Measurements from ENCODE around the gene KAT14. TPM values are rescaled to one million over a fixed set of nuclear protein-coding genes. Genes with fewer than 3 reads are reported as not detected.
"Not testable (repeated sequence)": the region's sequence is repeated elsewhere in the genome, so short reads cannot be mapped to it uniquely, and the experiment has no call there.

The KAT14 gene, protein sequence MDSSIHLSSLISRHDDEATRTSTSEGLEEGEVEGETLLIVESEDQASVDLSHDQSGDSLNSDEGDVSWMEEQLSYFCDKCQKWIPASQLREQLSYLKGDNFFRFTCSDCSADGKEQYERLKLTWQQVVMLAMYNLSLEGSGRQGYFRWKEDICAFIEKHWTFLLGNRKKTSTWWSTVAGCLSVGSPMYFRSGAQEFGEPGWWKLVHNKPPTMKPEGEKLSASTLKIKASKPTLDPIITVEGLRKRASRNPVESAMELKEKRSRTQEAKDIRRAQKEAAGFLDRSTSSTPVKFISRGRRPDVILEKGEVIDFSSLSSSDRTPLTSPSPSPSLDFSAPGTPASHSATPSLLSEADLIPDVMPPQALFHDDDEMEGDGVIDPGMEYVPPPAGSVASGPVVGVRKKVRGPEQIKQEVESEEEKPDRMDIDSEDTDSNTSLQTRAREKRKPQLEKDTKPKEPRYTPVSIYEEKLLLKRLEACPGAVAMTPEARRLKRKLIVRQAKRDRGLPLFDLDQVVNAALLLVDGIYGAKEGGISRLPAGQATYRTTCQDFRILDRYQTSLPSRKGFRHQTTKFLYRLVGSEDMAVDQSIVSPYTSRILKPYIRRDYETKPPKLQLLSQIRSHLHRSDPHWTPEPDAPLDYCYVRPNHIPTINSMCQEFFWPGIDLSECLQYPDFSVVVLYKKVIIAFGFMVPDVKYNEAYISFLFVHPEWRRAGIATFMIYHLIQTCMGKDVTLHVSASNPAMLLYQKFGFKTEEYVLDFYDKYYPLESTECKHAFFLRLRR
- total RNA-seq: 17.1 TPM
- 9.8 TPM for polyA plus RNA-seq
- long read RNA-seq, donor 1, partial matches to known transcripts: 0 of 1 reads
- long read RNA-seq, donor 1, other reads (novel, unspliced or antisense): 0 of 1 reads
- long read RNA-seq, donor 2, partial matches to known transcripts: 0 of 2 reads
- long read RNA-seq, donor 2, other reads (novel, unspliced or antisense): 0 of 2 reads
- long read RNA-seq, donor 3, partial matches to known transcripts: 0 of 2 reads
- long read RNA-seq, donor 3, other reads (novel, unspliced or antisense): 0 of 2 reads
- long read RNA-seq, donor 4, partial matches to known transcripts: 0 of 1 reads
- long read RNA-seq, donor 4, other reads (novel, unspliced or antisense): 0 of 1 reads
- long read RNA-seq, donor 5, partial matches to known transcripts: 0 of 2 reads
- long read RNA-seq, donor 5, other reads (novel, unspliced or antisense): 0 of 2 reads
- long read RNA-seq, donor 6, partial matches to known transcripts: 0 of 1 reads
- long read RNA-seq, donor 6, other reads (novel, unspliced or antisense): 0 of 1 reads
- long read RNA-seq, donor 7, partial matches to known transcripts: 5 of 6 reads
- long read RNA-seq, donor 7, other reads (novel, unspliced or antisense): 0 of 6 reads
- long read RNA-seq, donor 8, partial matches to known transcripts: 0 of 1 reads
- long read RNA-seq, donor 8, other reads (novel, unspliced or antisense): 0 of 1 reads
- long read RNA-seq, donor 9, partial matches to known transcripts: 0 of 6 reads
- long read RNA-seq, donor 9, other reads (novel, unspliced or antisense): 5 of 6 reads
- long read RNA-seq, donor 10: 0 reads

DNA sequence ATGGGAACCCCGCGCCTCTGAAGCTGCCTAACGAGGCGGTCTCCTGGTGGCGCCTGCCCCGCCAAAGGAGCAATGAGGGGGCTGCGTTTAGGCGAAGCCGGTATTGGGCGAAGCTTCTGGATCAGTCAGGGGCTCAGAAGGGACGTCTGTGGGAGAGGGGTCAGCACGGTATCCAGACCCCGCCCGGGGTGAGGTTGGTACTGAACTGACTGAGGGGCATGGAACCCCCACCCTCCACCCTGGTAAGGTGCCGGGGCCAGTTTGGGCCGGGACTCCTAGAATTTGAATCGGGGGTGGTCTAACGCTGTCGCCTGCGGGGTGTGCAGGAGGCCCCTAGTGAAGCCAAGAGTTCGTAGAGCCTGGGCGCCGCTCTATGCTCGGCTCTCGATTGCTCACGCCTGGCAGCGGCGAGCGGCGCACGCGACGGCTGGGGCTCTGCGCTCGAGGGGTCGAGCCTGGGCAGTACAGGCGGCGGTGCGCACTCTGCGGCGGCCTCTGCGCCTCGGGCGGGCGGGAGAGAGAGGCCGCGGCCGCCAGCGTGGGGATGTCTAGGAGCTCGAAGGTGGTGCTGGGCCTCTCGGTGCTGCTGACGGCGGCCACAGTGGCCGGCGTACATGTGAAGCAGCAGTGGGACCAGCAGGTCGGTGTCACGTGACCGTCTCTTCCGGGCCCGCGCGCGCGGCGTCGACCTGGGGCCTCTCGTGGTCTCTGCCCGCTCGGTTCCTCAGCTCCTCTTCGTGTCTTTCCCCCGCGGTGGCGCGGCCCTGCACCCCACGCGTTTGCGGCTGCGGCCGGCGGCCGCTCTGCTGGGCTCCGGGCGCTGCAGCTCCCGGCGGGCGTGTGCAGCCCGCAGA is at the start of gene KAT14, which contains the start of gene PET117:
Gene KAT14 (plus strand): TSS at position 452 of the 854 bp plus-strand sequence. CDS start 4,798 bp downstream, outside the sequence.
Gene PET117 (plus strand): TSS at position 452 of the 854 bp plus-strand sequence. CDS start 93 bp downstream, at position 545.
- H3K36me3 ChIP-seq (ENCODE audit: control insufficient read depth in 2 of 2, insufficient read depth in 2 of 2, low read length in 1 of 2): peaks cover 3 to 6% of the 10 kb centered on the region in 2 donors
- DNase-seq (ENCODE audit: low read depth in 6 of 9, low spot score in 9 of 9): peak; percentile 88 to 98 (median 96)
- WGBS: under 1% methylated on average over 87 of the region's 87 CpGs
- H3K27ac ChIP-seq (ENCODE audit: low read depth in 1 of 2, low read length in 1 of 2): peak within 1 kb of the TSS; percentile 89 to 96
- H3K4me1 ChIP-seq (ENCODE audit: control insufficient read depth in 2 of 2, insufficient read depth in 2 of 2, low read length in 2 of 2): peaks cover 3 to 9% of the 10 kb centered on the region in 2 donors
- H3K4me3 ChIP-seq (ENCODE audit: low read length in 2 of 2): peak within 1 kb of the TSS; percentile 87 to 97
- H3K27me3 ChIP-seq (ENCODE audit: control insufficient read depth in 2 of 2, insufficient read depth in 1 of 2, low read length in 1 of 2): no peaks in the 10 kb centered on the region
- H3K9me3 ChIP-seq (ENCODE audit: control insufficient read depth in 2 of 2, insufficient read depth in 1 of 2, low read length in 1 of 2): no peaks in the 10 kb centered on the region

DNA sequence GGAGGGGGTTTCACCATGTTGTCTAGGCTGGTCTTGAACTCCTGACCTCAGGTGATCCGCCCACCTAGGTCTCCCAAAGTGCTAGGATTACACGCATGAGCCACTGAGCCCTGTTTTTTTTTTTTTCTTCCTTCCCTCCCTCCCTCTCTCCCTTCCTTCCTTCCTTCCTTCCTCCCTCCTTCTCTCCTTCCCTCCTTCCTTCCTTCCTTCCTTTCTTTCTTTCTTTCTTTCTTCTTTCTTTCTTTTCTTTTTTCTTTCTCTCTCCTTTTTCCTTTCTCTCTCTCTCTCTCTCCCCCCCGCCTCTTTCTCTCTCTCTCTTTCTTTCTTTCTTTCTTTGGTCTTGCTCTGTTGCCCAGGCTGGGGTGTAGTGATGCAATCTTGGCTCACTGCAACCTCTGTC is 49.4 kb upstream of the KAT14 start:
- H3K4me3 ChIP-seq (ENCODE audit: low read length in 2 of 2); DNase-seq (ENCODE audit: low read depth in 6 of 9, low spot score in 9 of 9); H3K27me3 ChIP-seq (ENCODE audit: control insufficient read depth in 2 of 2, insufficient read depth in 1 of 2, low read length in 1 of 2); H3K27ac ChIP-seq (ENCODE audit: low read depth in 1 of 2, low read length in 1 of 2); H3K9me3 ChIP-seq (ENCODE audit: control insufficient read depth in 2 of 2, insufficient read depth in 1 of 2, low read length in 1 of 2); H3K4me1 ChIP-seq (ENCODE audit: control insufficient read depth in 2 of 2, insufficient read depth in 2 of 2, low read length in 2 of 2); H3K36me3 ChIP-seq (ENCODE audit: control insufficient read depth in 2 of 2, insufficient read depth in 2 of 2, low read length in 1 of 2): not testable (repeated sequence)
- WGBS: 75% methylated on average over 3 of the region's 3 CpGs

DNA sequence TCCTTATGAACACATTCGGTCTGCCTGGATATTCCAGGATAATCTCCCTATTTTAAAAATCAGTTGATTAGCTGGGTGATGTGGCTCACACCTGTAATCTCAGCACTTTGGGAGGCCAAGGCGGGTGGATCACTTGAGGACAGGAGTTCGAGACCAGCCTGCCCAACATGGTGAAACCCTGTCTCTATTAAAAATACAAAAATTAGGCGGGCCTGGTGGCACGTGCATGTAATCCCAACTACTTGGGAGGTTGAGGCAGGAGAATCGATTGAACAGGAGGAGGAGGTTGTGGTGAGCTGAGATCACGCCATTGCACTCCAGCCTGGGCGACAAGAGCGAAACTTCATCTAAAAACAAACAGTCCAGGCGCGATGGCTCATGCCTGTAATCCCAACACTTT is 48.8 kb upstream of the KAT14 start:
- H3K27me3 ChIP-seq (ENCODE audit: control insufficient read depth in 2 of 2, insufficient read depth in 1 of 2, low read length in 1 of 2); H3K4me3 ChIP-seq (ENCODE audit: low read length in 2 of 2); H3K4me1 ChIP-seq (ENCODE audit: control insufficient read depth in 2 of 2, insufficient read depth in 2 of 2, low read length in 2 of 2); DNase-seq (ENCODE audit: low read depth in 6 of 9, low spot score in 9 of 9); H3K9me3 ChIP-seq (ENCODE audit: control insufficient read depth in 2 of 2, insufficient read depth in 1 of 2, low read length in 1 of 2); H3K36me3 ChIP-seq (ENCODE audit: control insufficient read depth in 2 of 2, insufficient read depth in 2 of 2, low read length in 1 of 2); H3K27ac ChIP-seq (ENCODE audit: low read depth in 1 of 2, low read length in 1 of 2): not testable (repeated sequence)
- WGBS: 97% methylated on average over 11 of the region's 11 CpGs

DNA sequence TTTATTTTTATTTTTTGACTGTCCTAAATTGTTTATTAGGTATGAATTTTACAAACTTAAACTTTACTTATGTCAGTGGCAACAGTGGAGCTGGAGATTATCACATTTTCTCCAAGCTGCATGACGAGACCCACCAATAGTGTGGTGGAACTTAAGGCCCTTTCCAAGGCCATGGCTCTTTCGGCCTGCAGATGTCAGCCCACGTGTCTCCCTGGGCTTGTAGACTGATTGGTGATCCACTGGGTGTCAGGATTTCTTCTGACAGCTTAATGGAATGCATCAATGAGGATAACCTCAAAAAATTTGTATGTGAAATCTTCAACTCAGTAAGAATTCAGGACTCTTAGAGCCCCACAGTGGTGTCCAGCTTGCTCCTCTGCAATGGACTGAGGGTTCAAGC is 47.6 kb upstream of the KAT14 start:
- DNase-seq (ENCODE audit: low read depth in 6 of 9, low spot score in 9 of 9): no peak
- H3K4me3 ChIP-seq (ENCODE audit: low read length in 2 of 2): no peak overlapping the region
- H3K27ac ChIP-seq (ENCODE audit: low read depth in 1 of 2, low read length in 1 of 2): no peak overlapping the region
- H3K27me3 ChIP-seq (ENCODE audit: control insufficient read depth in 2 of 2, insufficient read depth in 1 of 2, low read length in 1 of 2): no peaks in the 10 kb centered on the region
- H3K9me3 ChIP-seq (ENCODE audit: control insufficient read depth in 2 of 2, insufficient read depth in 1 of 2, low read length in 1 of 2): no peaks in the 10 kb centered on the region
- no peaks in the 10 kb centered on the region for H3K36me3 ChIP-seq (ENCODE audit: control insufficient read depth in 2 of 2, insufficient read depth in 2 of 2, low read length in 1 of 2)
- 78% methylated on average over 3 of the region's 3 CpGs for WGBS
- no peaks in the 10 kb centered on the region for H3K4me1 ChIP-seq (ENCODE audit: control insufficient read depth in 2 of 2, insufficient read depth in 2 of 2, low read length in 2 of 2)

DNA sequence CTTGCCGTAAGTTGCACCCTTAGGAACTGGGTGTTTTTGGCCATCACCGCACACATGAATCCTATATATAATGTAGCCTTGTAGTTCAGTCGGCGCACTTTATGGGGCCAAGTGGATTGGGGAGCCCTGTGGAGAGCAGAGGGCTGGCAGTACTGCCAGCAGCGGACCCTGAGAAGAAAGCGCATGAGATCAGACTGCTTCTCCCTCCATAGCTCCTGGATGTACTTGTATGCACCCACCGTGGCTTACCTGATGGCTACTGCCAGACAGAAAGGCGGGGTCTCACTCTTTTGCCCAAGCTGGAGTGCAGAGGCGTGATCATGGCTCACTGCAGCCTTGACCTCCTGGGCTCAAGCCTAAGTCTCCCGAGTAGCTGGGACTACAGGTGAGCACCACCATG is 47.2 kb upstream of the KAT14 start:
- Histone ChIP-seq H3K9me3 (ENCODE audit: control insufficient read depth in 2 of 2, insufficient read depth in 1 of 2, low read length in 1 of 2) (no peaks in the 10 kb centered on the region), H3K4me3 (ENCODE audit: low read length in 2 of 2) (no peak overlapping the region), H3K36me3 (ENCODE audit: control insufficient read depth in 2 of 2, insufficient read depth in 2 of 2, low read length in 1 of 2) (no peaks in the 10 kb centered on the region), H3K4me1 (ENCODE audit: control insufficient read depth in 2 of 2, insufficient read depth in 2 of 2, low read length in 2 of 2) (no peaks in the 10 kb centered on the region), H3K27me3 (ENCODE audit: control insufficient read depth in 2 of 2, insufficient read depth in 1 of 2, low read length in 1 of 2) (no peaks in the 10 kb centered on the region), H3K27ac (ENCODE audit: low read depth in 1 of 2, low read length in 1 of 2) (no peak overlapping the region)
- no peak for DNase-seq (ENCODE audit: low read depth in 6 of 9, low spot score in 9 of 9)
- 94% methylated on average over 10 of the region's 10 CpGs for WGBS

DNA sequence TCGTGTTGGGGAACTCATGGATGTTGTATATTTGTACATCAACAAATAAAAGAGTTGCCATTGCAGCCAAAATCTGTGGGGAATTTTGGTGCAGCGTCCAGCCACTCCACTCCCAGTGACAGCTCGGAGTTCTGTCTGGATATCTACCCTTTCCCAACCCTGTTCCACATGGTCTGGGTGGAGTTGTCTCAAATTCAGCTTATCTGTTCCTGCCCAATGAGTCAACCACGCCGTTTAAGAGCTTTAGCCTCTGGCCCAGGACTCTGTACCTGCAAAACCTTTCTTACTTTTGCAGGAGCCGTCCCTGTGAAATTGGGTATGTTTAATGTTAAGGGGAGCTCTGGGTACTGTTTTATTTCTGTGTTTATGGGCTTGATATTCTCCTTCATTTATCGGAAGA is 46.0 kb upstream of the KAT14 start:
- H3K27ac ChIP-seq (ENCODE audit: low read depth in 1 of 2, low read length in 1 of 2): no peak overlapping the region
- no peak for DNase-seq (ENCODE audit: low read depth in 6 of 9, low spot score in 9 of 9)
- H3K9me3 ChIP-seq (ENCODE audit: control insufficient read depth in 2 of 2, insufficient read depth in 1 of 2, low read length in 1 of 2): no peaks in the 10 kb centered on the region
- no peak overlapping the region for H3K4me3 ChIP-seq (ENCODE audit: low read length in 2 of 2)
- H3K36me3 ChIP-seq (ENCODE audit: control insufficient read depth in 2 of 2, insufficient read depth in 2 of 2, low read length in 1 of 2): no peaks in the 10 kb centered on the region
- 88% methylated on average over 7 of the region's 7 CpGs for WGBS
- no peaks in the 10 kb centered on the region for H3K27me3 ChIP-seq (ENCODE audit: control insufficient read depth in 2 of 2, insufficient read depth in 1 of 2, low read length in 1 of 2)
- no peaks in the 10 kb centered on the region for H3K4me1 ChIP-seq (ENCODE audit: control insufficient read depth in 2 of 2, insufficient read depth in 2 of 2, low read length in 2 of 2)

DNA sequence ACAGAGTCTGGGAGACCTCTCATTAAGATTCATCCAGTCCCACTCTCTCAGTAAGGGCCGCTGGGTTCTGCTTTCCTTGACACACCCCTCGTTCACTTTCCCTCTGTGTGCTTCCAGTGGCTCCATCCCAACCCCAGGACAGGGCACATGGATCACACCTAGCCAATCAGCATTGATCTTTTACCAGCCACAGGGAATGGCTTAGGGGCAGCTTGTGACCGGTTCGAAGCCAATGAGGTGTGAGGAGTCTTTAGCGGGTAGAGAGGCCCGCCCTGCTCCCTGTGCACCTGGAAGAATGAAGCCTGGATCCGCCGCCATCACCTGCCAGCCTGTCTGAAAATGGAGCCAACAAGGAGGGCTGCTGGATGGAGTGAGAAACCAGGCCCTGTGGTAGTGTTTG is 44.8 kb upstream of the KAT14 start:
- H3K27ac ChIP-seq (ENCODE audit: low read depth in 1 of 2, low read length in 1 of 2): no peak overlapping the region
- H3K4me1 ChIP-seq (ENCODE audit: control insufficient read depth in 2 of 2, insufficient read depth in 2 of 2, low read length in 2 of 2): no peaks in the 10 kb centered on the region
- H3K36me3 ChIP-seq (ENCODE audit: control insufficient read depth in 2 of 2, insufficient read depth in 2 of 2, low read length in 1 of 2): no peaks in the 10 kb centered on the region
- no peaks in the 10 kb centered on the region for H3K27me3 ChIP-seq (ENCODE audit: control insufficient read depth in 2 of 2, insufficient read depth in 1 of 2, low read length in 1 of 2)
- no peaks in the 10 kb centered on the region for H3K9me3 ChIP-seq (ENCODE audit: control insufficient read depth in 2 of 2, insufficient read depth in 1 of 2, low read length in 1 of 2)
- 97% methylated on average over 8 of the region's 8 CpGs for WGBS
- DNase-seq (ENCODE audit: low read depth in 6 of 9, low spot score in 9 of 9): no peak
- no peak overlapping the region for H3K4me3 ChIP-seq (ENCODE audit: low read length in 2 of 2)

DNA sequence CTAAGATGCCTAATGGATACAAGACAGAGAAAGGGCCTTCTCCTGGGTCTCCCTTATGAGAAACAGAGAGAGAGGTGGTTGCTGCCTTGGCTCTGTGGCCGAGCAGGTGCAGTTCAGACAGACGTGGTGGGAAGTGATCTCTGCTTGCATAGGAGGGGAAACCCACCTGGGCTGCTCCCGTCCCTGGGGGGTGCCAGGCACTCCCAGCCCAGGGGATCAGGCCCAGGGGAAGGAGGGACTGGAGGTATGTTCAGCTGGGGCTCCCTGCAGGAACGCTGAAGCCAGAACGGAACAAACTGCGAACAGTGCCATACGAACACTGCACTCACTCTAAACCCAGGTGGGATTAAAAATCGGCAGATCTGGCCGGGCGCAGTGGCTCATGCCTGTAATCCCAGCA is 44.3 kb upstream of the KAT14 start:
- Histone ChIP-seq H3K4me3 (ENCODE audit: low read length in 2 of 2) (no peak overlapping the region), H3K4me1 (ENCODE audit: control insufficient read depth in 2 of 2, insufficient read depth in 2 of 2, low read length in 2 of 2) (no peaks in the 10 kb centered on the region), H3K36me3 (ENCODE audit: control insufficient read depth in 2 of 2, insufficient read depth in 2 of 2, low read length in 1 of 2) (no peaks in the 10 kb centered on the region), H3K9me3 (ENCODE audit: control insufficient read depth in 2 of 2, insufficient read depth in 1 of 2, low read length in 1 of 2) (no peaks in the 10 kb centered on the region), H3K27me3 (ENCODE audit: control insufficient read depth in 2 of 2, insufficient read depth in 1 of 2, low read length in 1 of 2) (no peaks in the 10 kb centered on the region), H3K27ac (ENCODE audit: low read depth in 1 of 2, low read length in 1 of 2) (no peak overlapping the region)
- WGBS: 84% methylated on average over 10 of the region's 10 CpGs
- no peak for DNase-seq (ENCODE audit: low read depth in 6 of 9, low spot score in 9 of 9)
